Kasumi-1 (cell line): ENCODE data around the gene AIG1.
"Not testable (repeated sequence)": the region's sequence is repeated elsewhere in the genome, so short reads cannot be mapped to it uniquely, and the experiment has no call there.

ENCODE experiments used
- DNase-seq, 2 experiments: peaks; one replicate each; lab custom pipeline; 2025; lab: John Stamatoyannopoulos, UW

Gene AIG1

GRCh38 chr6:143166247-143166695 lies 105.6 kb downstream of the AIG1 start:
- no peak for DNase-seq

DNA sequence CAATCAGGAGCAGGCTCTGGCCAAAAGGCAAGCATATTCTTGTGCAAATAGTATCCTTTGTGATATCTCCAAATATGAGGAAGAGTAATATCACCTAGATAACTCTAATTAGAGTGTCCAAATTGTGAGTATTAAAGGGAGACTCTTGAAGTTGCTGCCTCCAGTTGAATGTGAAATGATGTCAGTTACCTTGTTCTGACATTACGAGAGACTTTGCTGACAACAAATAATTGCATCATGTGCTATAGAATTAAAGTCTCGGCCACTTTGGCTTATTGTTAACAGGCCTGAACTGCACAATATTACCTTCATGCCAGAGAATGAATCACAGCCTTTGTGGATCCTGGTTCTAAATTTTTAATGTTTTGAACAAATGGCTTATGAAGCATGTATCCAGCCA lies 106.5 kb downstream of the AIG1 start:
- no peak for DNase-seq

GRCh38 chr6:143168396-143168816 lies 107.7 kb downstream of the AIG1 start:
- DNase-seq = not testable (repeated sequence)

- DNase-seq = no peak
These were observed 108.8 kb downstream of the AIG1 start for GRCh38 chr6:143169440-143169839.

DNA sequence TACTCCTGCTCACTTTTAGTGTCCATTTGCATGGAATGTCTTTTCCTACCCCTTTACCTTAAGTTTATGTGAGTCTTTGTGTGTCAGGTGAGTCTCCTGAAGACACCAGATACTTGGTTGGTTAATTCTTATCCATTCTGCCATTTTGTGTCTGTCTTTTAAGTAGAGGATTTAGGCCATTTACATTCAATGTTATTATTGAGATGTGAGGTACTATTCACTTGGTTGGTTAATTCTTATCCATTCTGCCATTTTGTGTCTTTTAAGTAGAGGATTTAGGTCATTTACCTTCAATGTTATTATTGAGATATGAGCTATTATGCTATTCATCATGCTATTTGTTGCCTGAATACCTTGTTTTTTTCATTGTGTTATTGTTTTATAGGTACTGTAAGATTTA lies 113.8 kb downstream of the AIG1 start:
- no peak for DNase-seq

GRCh38 chr6:143174951-143175350 lies 114.3 kb downstream of the AIG1 start:
- DNase-seq = no peak

- DNase-seq = no peak
These were observed 115.7 kb downstream of the AIG1 start for GRCh38 chr6:143176090-143177021.

GRCh38 chr6:143177706-143178105 lies 117.0 kb downstream of the AIG1 start:
- no peak for DNase-seq

GRCh38 chr6:143179096-143179495 lies 118.4 kb downstream of the AIG1 start:
- no peak for DNase-seq

DNA sequence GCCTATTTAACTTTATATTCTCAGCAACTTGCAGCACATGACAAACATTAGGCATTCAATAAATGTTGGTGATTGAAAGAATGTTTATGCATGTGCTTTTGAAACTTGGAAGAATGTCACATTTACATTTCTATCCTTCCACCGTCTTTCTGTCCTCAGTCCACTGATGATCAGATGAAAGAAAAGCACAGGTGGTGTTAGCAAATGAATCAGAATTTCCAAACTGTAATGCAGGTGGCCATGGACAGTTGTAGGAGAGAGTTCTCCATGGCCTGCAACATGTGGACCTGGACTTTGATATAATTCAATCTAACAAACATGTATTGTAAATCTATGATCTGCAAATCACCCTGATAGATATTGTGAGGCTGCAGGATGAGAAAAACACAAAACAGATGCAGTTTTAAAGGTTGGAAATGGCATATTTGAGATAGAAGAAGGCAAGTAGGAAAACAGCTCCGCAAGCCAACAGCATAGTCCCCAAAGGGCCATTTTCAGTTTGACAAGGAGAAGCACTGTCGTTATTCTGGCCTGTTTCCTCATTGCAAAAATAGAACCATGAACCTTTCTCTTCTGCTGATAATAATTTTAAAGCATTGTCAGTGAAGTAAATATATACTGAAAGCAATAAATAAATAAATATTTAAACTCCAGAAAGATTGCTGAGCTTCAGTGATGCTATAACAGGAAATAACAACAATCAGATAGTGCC lies 119.4 kb downstream of the AIG1 start:
- DNase-seq = no peak

- no peak for DNase-seq
These were observed 120.1 kb downstream of the AIG1 start for GRCh38 chr6:143180826-143181225.

DNA sequence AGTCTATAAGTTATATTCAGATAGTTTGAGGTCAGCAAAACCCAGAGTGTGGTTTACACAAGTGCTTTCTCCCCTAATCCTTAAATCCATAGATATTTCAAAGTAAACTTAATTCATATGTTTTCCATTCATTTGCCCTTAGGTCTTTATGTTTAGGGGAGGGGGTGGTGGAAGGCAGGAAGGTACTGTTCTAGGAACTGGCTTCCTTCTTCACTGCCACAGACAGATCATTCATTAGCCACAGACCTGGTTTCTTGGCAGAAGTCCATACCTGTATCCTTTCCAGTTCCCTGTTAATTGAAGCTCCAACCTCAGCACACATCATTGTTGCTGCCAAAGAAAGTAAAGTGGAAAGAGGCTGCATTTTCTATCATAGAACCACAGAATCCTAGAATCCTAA lies 123.0 kb downstream of the AIG1 start:
- no peak for DNase-seq

DNA sequence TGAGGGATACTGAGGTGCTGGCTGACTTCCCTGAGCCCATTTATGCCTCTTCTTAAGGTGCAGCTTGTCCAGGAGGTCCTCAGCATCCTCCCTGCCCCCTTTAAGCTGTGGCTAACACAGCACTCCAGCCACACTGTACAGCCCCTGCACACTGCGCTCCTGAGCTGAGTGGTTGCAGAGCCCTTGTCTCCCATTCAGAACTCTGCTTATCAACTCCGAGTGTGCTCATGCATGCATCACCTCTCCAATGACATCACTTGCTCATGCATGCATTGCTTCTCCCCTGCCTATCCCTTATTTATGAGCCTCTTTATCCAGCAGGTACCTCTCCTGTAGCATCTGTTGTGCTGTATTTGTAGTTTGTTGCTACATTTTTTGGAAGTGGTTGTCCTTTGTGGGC lies 124.6 kb downstream of the AIG1 start:
- no peak for DNase-seq

- DNase-seq = no peak
These were observed 126.7 kb downstream of the AIG1 start for GRCh38 chr6:143187238-143187923.

DNA sequence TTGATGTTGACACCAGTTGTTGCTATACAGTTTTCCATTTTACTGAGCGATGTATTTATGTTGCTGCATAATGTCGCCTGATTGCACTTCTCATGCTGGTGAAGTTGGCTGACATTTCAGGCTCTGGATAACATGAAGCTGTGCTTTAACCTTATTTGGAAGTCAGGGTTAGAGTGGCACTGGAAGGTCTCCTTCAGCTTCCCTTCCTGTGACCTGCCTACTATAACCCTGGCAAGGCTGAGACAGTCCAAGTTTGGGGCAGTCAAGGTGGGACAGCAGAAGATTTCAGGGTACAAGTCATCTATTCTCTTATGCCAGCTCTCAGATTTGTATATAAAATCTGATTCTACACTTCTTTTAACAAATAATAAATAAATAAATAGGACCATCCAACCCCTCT lies 127.6 kb downstream of the AIG1 start:
- DNase-seq = no peak

DNA sequence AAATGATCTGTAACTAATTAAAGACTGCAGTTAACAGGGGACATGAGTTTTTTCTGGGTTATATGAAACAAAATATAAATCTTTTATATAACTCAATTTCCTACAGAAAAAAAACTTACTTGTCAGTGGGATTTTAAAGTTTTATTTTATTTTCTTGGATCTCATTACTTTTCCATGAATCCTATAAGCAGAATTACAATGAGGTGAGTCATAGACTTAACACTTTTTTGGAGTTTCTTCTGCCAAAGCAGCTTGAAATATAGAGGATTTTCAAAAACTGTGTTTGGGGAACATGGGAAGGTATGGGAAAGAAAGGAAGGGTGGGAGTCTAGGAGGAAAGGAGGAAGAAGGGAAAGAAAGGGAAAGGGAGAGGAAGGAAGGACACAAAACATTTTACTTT lies 130.7 kb downstream of the AIG1 start:
- no peak for DNase-seq

DNA sequence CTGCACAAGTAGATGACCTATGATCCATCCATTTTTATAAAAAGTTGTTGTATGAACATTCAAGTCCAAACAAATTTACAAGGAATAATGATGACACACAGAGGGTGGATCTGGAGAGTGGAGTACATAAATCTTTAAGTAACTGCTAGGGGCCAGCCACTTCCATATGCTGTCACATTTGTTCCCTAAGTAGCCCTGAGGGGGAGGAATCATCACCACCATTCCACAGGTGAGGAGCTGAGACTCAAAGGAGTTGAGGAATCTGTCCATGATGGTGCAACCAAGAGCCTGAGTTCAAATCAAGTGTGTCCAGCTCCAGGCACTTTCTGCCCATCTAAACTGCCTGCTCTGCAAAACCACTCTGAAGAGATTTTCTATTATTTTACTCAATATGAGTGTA lies 132.1 kb downstream of the AIG1 start:
- DNase-seq = no peak

GRCh38 chr6:143193571-143194094 lies 132.9 kb downstream of the AIG1 start:
- no peak for DNase-seq

DNA sequence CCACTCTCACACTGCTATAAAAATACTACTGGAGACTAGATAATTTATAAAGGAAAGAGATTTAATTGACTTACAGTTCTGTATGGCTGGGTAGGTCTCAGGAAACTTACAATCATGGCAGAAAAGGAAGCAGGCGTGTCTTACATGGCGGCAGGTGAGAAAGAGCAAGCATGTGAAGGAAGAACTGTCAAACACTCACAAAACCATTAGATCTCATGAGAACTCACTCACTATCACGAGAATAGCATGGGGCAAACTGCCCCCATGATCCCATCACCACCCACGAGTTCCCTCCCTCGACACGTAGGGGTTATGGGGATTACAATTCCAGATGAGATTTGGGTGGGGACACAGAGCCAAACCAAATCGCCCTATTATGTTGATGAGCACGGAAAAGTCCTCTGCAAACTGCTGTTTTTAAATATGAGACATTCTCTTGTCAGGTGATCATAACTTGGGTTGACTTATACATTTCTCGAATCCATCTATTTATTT lies 133.5 kb downstream of the AIG1 start:
- no peak for DNase-seq

GRCh38 chr6:143195349-143195845 lies 134.7 kb downstream of the AIG1 start:
- DNase-seq = no peak

DNA sequence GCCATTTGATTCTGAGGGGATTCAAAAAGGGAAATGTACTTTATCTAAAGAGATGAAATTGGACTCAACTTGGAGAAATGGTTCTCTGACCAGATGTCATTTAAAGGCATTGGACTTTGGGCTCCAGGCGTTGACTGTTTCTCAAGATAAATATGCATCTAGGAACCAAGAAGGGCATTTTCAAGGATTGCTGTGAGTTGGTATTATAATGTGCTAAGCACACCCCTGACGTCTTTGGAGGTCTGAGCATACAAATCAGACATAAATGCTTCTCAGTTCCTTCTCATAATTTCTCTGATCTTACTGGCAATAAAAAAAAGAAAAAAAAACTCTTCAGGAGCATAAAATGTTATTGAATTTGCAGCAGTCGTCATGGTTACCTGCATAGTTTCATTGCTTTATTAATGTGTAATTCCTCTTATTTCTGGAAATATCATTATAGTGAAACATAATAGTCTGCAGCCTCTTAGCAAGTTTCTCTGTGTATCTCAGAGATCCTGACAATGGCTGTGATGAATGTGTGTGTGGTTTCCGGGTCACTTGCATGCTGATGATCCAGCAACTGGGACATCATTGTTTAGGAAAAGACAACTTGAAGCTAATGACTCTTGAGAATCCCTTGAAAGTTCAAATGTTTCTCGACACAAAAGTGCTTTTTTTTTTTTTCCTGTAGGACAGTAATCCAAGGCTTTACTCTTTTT lies 136.0 kb downstream of the AIG1 start:
- no peak for DNase-seq
